ENCODE data around the gene CEACAM20.

DNA sequence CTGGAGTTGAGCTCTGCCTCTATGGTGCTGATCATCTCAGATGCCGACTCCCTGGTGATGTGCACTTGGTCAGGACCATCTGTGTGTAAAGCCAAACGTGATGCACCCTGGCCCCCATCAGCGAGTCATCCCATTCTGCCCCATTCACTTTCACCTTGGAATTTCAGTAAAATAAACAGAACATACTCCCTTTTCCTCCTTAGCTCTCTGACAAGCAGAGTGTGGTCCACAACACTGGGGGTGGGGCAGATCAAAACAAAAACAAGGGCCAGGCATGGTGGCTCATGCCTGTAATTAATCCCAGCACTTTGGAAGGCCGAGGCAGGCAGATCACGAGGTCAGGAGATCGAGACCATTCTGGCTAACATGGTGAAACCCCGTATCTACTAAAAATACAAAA is 12.3 kb downstream of the CEACAM20 start:
- no peak for TF ChIP-seq MXI1 (IDR thresholded peaks at IDR 0.05; ENCODE audit: low read depth, low read length)
- no peak for TF ChIP-seq CTCF (IDR thresholded peaks at IDR 0.05 in 2 of 3, conservative IDR thresholded peaks at IDR 0.05 in 1 of 3; ENCODE audit: control insufficient read depth in 2 of 3, extremely low read depth in 1 of 3, insufficient read depth in 1 of 3, low read depth in 3 of 3, low read length in 3 of 3)
- no peak for TF ChIP-seq EZH2 (IDR thresholded peaks at IDR 0.05; ENCODE audit: borderline replicate concordance, control insufficient read depth, low read depth, low read length)
- no peak for TF ChIP-seq ZBTB11 (CRISPR knock-in tag; IDR thresholded peaks at IDR 0.05)

All from GM12878 (cell line).